H9 (cell line): ENCODE results near the gene DNASE1L1. TPM values are rescaled to one million over a fixed set of nuclear protein-coding genes. Genes with fewer than 3 reads are reported as not detected.

ENCODE experiments used
- DNase-seq: peaks from one replicate; pipeline ENCODE4 v3.0.0-alpha.2; 2017
- H2AFZ ChIP-seq: one replicate; pipeline ENCODE4 v1.6.1; 2013; ENCODE audit warnings: mild to moderate bottlenecking, low read length, control low read depth, moderate library complexity
- H2AK5ac ChIP-seq: 2 replicates; pipeline ENCODE4 v1.6.1; 2013; ENCODE audit warnings: low read length, control low read depth, mixed read lengths; ENCODE audit not compliant: insufficient read length
- H2BK120ac ChIP-seq: one replicate; pipeline ENCODE4 v1.6.1; 2013; ENCODE audit warnings: low read depth, mild to moderate bottlenecking, low read length, control low read depth, inconsistent platforms; ENCODE audit not compliant: poor library complexity, severe bottlenecking
- H2BK12ac ChIP-seq: 2 replicates; pipeline ENCODE4 v1.6.1; 2013; ENCODE audit warnings: low read length, control low read depth, mixed read lengths, low read depth; ENCODE audit not compliant: insufficient read length
- H2BK15ac ChIP-seq: 2 replicates; pipeline ENCODE4 v1.6.1; 2013; ENCODE audit warnings: low read depth, low read length, control low read depth
- H2BK20ac ChIP-seq: one replicate; pipeline ENCODE4 v1.6.1; 2013; ENCODE audit warnings: low read depth, mild to moderate bottlenecking, low read length, control low read depth, inconsistent platforms; ENCODE audit not compliant: poor library complexity, severe bottlenecking
- H2BK5ac ChIP-seq: 2 replicates; pipeline ENCODE4 v1.6.1; 2013; ENCODE audit warnings: low read length, control low read depth, mixed read lengths; ENCODE audit not compliant: insufficient read length
- H3K14ac ChIP-seq: 2 replicates; pipeline ENCODE4 v1.6.1; 2013; ENCODE audit warnings: low read length, control low read depth; ENCODE audit not compliant: insufficient read depth
- H3K18ac ChIP-seq: 2 replicates; pipeline ENCODE4 v1.6.1; 2013; ENCODE audit warnings: low read depth, mild to moderate bottlenecking, mixed read lengths, low read length, control low read depth; ENCODE audit not compliant: insufficient read length
- H3K23ac ChIP-seq: 2 replicates; pipeline ENCODE4 v1.6.1; 2013; ENCODE audit warnings: low read length, control low read depth, mixed read lengths, low read depth; ENCODE audit not compliant: insufficient read length
- H3K23me2 ChIP-seq: 2 replicates; pipeline ENCODE4 v1.6.1; 2013; ENCODE audit warnings: low read depth, mild to moderate bottlenecking, mixed read lengths, low read length, control low read depth; ENCODE audit not compliant: insufficient read length, poor library complexity, severe bottlenecking
- H3K27ac ChIP-seq: 2 replicates; pipeline ENCODE4 v1.5.1; 2013; ENCODE audit warnings: low read length, control low read depth, mixed read lengths, low read depth; ENCODE audit not compliant: insufficient read length
- H3K27me3 ChIP-seq: 2 replicates; pipeline ENCODE4 v1.6.1; 2013; ENCODE audit warnings: low read length, control low read depth, inconsistent platforms; ENCODE audit not compliant: insufficient read depth
- H3K4ac ChIP-seq: 2 replicates; pipeline ENCODE4 v1.6.1; 2013; ENCODE audit warnings: low read depth, mild to moderate bottlenecking, control low read depth, inconsistent platforms, low read length, moderate library complexity
- H3K4me1 ChIP-seq: 2 replicates; pipeline ENCODE4 v1.6.1; 2013; ENCODE audit warnings: low read length, control low read depth, inconsistent platforms; ENCODE audit not compliant: insufficient read depth
- H3K4me2 ChIP-seq: 2 replicates; pipeline ENCODE4 v1.6.1; 2013; ENCODE audit warnings: low read length, control low read depth, mixed read lengths; ENCODE audit not compliant: insufficient read length, insufficient read depth
- H3K56ac ChIP-seq: 2 replicates; pipeline ENCODE4 v1.6.1; 2013; ENCODE audit warnings: low read depth, mild to moderate bottlenecking, mixed read lengths, low read length, control low read depth; ENCODE audit not compliant: insufficient read length
- H3K79me1 ChIP-seq: 2 replicates; pipeline ENCODE4 v1.6.1; 2013; ENCODE audit warnings: low read depth, mild to moderate bottlenecking, moderate library complexity, low read length, control low read depth, inconsistent platforms; ENCODE audit not compliant: insufficient read depth, poor library complexity, severe bottlenecking
- H3K79me2 ChIP-seq: 2 replicates; pipeline ENCODE4 v1.6.1; 2013; ENCODE audit warnings: low read length, control low read depth, inconsistent platforms; ENCODE audit not compliant: insufficient read depth
- H3K9ac ChIP-seq: 2 replicates; pipeline ENCODE4 v1.6.1; 2013; ENCODE audit warnings: low read length, control low read depth, mixed read lengths; ENCODE audit not compliant: insufficient read length; ENCODE audit errors: extremely low read depth
- H3K9me3 ChIP-seq: one replicate; pipeline ENCODE4 v1.6.1; 2013; ENCODE audit warnings: low read depth, low read length, inconsistent platforms; ENCODE audit not compliant: control insufficient read depth
- H3T11ph ChIP-seq: one replicate; pipeline ENCODE4 v1.6.1; 2013; ENCODE audit warnings: mild to moderate bottlenecking, low read length, control low read depth, inconsistent platforms
- H4K20me1 ChIP-seq: one replicate; pipeline ENCODE4 v1.6.1; 2013; ENCODE audit not compliant: control insufficient read depth, insufficient read length, insufficient read depth
- H4K5ac ChIP-seq: 2 replicates; pipeline ENCODE4 v1.6.1; 2013; ENCODE audit warnings: low read depth, mild to moderate bottlenecking, mixed read lengths, low read length, control low read depth; ENCODE audit not compliant: insufficient read length
- H4K8ac ChIP-seq: replicated peaks from 2 replicates; pipeline ENCODE4 v1.6.1; 2013; ENCODE audit warnings: low read length, control low read depth, mixed read lengths, low read depth; ENCODE audit not compliant: insufficient read length
- H4K91ac ChIP-seq: 2 replicates; pipeline ENCODE4 v1.6.1; 2013; ENCODE audit warnings: low read depth, mild to moderate bottlenecking, moderate library complexity, mixed read lengths, low read length, control low read depth; ENCODE audit not compliant: insufficient read length
- H3K27ac Mint-ChIP-seq, 3 experiments: 2 replicates in 2 of 3; 3 replicates in 1 of 3; pipeline ENCODE4 v1.8.0; 2020 to 2021; ENCODE audit warnings: mixed read lengths in 3 of 3, mild to moderate bottlenecking in 1 of 3, moderate library complexity in 1 of 3
- H3K27me3 Mint-ChIP-seq: 2 replicates; pipeline ENCODE4 v1.8.0; 2021; ENCODE audit warnings: low read depth, mild to moderate bottlenecking, moderate library complexity, mixed read lengths
- H3K36me3 Mint-ChIP-seq, 3 experiments: 2 replicates in 2 of 3; 3 replicates in 1 of 3; pipeline ENCODE4 v1.8.0; 2020 to 2021; ENCODE audit warnings: low read depth in 3 of 3, mixed read lengths in 3 of 3; ENCODE audit not compliant: insufficient read depth in 1 of 3
- H3K4me1 Mint-ChIP-seq, 2 experiments: 2 replicates each; pipeline ENCODE4 v1.8.0; 2020; ENCODE audit warnings: mixed read lengths in 2 of 2
- H3K4me3 Mint-ChIP-seq, 2 experiments: 2 replicates in 1 of 2; 3 replicates in 1 of 2; pipeline ENCODE4 v1.8.0; 2020 to 2021; ENCODE audit warnings: mild to moderate bottlenecking in 2 of 2, mixed read lengths in 2 of 2, moderate library complexity in 1 of 2
- H3K9me3 Mint-ChIP-seq, 2 experiments: 2 replicates in 1 of 2; 3 replicates in 1 of 2; pipeline ENCODE4 v1.8.0; 2020; ENCODE audit warnings: mild to moderate bottlenecking in 2 of 2, mixed read lengths in 2 of 2, moderate library complexity in 1 of 2
- CTCF ChIP-seq: fragments of 200-600 bp; sonication (generic); conservative IDR thresholded peaks from 3 replicates; pipeline ENCODE4 v1.8.0; 2021; ENCODE audit warnings: antibody characterized with exemption, mild to moderate bottlenecking
- WGBS: extraction: QIAGEN DNeasy Blood & Tissue Kit; methylation state at CpG from one replicate; pipeline ENCODE4 v1.1.7; 2013; ENCODE audit warnings: missing lambda C conversion rate, low lambda C conversion rate, mixed read lengths; ENCODE audit not compliant: insufficient read length; ENCODE audit errors: extremely low coverage; 5-methylcytosine and 5-hydroxymethylcytosine counted together
- total RNA-seq: library from RNA; stranded (reverse); gene quantifications from 2 replicates; pipeline ENCODE4 v1.2.1, GENCODE V29; 2021

DNASE1L1 gene
- total RNA-seq, 1 experiment from 2014 or later, result 14.5 TPM

GRCh38 chrX:154365997-154366665, 42.9 kb downstream of the DNASE1L1 start:
- no peaks in the 10 kb centered on the region for H3K27me3 ChIP-seq
- no peak overlapping the region for H3K18ac ChIP-seq
- no peaks in the 10 kb centered on the region for H3K4me1 ChIP-seq
- H3K36me3 Mint-ChIP-seq, result peaks cover 43 to 74% (median 72%) of the 10 kb centered on the region in 3 experiments
- no peak overlapping the region for H3K4ac ChIP-seq
- H2BK5ac ChIP-seq, result no peak overlapping the region
- no peak for TF ChIP-seq CTCF
- no peak overlapping the region for H3K4me2 ChIP-seq
- H3K14ac ChIP-seq, result no peak overlapping the region; the same call in 1 of the 2 replicates
- no peak for DNase-seq
- H3K9me3 Mint-ChIP-seq, result peaks cover 42 to 60% of the 10 kb centered on the region in 2 experiments
- H4K8ac ChIP-seq, result no peak overlapping the region
- peaks cover 9% of the 10 kb centered on the region for H3K9me3 ChIP-seq
- H3K9ac ChIP-seq, result no peak overlapping the region
- no peak overlapping the region for H3K27ac ChIP-seq
- H2BK120ac ChIP-seq, result no peak overlapping the region
- peaks cover 8% of the 10 kb centered on the region for H3K27me3 Mint-ChIP-seq
- peaks cover 3% of the 10 kb centered on the region for H3K23me2 ChIP-seq
- no peak overlapping the region for H2BK20ac ChIP-seq
- no peak overlapping the region for H4K5ac ChIP-seq
- no peak overlapping the region for H3K27ac Mint-ChIP-seq
- no peak overlapping the region for H3T11ph ChIP-seq
- H2BK15ac ChIP-seq, result no peak overlapping the region
- H4K91ac ChIP-seq, result no peak overlapping the region
- H4K20me1 ChIP-seq, result no peaks in the 10 kb centered on the region
- H3K79me1 ChIP-seq, result no peaks in the 10 kb centered on the region
- H3K23ac ChIP-seq, result no peak overlapping the region
- peaks cover 17% of the 10 kb centered on the region; the same call in 1 of the 2 replicates for H3K79me2 ChIP-seq
- no peak overlapping the region for H2AFZ ChIP-seq
- H2AK5ac ChIP-seq, result no peak overlapping the region
- WGBS, result no CpG with 5 or more reads among the region's 32 CpGs
- no peak overlapping the region for H3K56ac ChIP-seq
- no peak overlapping the region for H3K4me3 Mint-ChIP-seq
- H3K4me1 Mint-ChIP-seq, result 0 out of 4 replicates have a peak, but pooled peaks cover 0 to 5% of the 10 kb centered on the region in 2 experiments
- no peak overlapping the region for H2BK12ac ChIP-seq
